Activated CD4-positive, alpha-beta T cell treated with anti-CD3 and anti-CD28 coated beads for 36 hours (primary cell): ENCODE results near the gene UCKL1. TPM values are rescaled to one million over a fixed set of nuclear protein-coding genes. Genes with fewer than 3 reads are reported as not detected.
"Not testable (repeated sequence)": the region's sequence is repeated elsewhere in the genome, so short reads cannot be mapped to it uniquely, and the experiment has no call there.

Experiments used
- ATAC-seq: fragments of 200-7000 bp; cut with Tn5 transposase; one replicate; pipeline ENCODE4 v1.10.0; 2021; ENCODE audit warnings: mild to moderate bottlenecking, moderate library complexity
- CTCF ChIA-PET: fragments of 350-600 bp; sonication (Branson Sonifier 250); formaldehyde crosslinking; loops from one replicate; lab custom pipeline; 2021; ENCODE audit warnings: antibody characterized with exemption; lab: Charles Lee
- POLR2A ChIA-PET: fragments of 350-600 bp; sonication (Branson Sonifier 250); formaldehyde crosslinking; loops from one replicate; lab custom pipeline; 2021; ENCODE audit warnings: antibody characterized with exemption, inconsistent platforms; lab: Charles Lee
- DNase-seq: peaks from one replicate; pipeline ENCODE4 v3.0.0-alpha.2; 2020
- H3K27ac Mint-ChIP-seq: one replicate; pipeline ENCODE4 v1.8.0; 2021; ENCODE audit warnings: mixed read lengths
- H3K27me3 Mint-ChIP-seq: one replicate; pipeline ENCODE4 v1.8.0; 2021; ENCODE audit warnings: mixed read lengths
- H3K36me3 Mint-ChIP-seq: one replicate; pipeline ENCODE4 v1.8.0; 2021; ENCODE audit warnings: low read depth, mixed read lengths
- H3K4me1 Mint-ChIP-seq: one replicate; pipeline ENCODE4 v1.8.0; 2021; ENCODE audit warnings: mixed read lengths
- H3K4me3 Mint-ChIP-seq: one replicate; pipeline ENCODE4 v1.8.0; 2021; ENCODE audit warnings: mild to moderate bottlenecking, moderate library complexity, mixed read lengths
- H3K9me3 Mint-ChIP-seq: one replicate; pipeline ENCODE4 v1.8.0; 2021; ENCODE audit warnings: low read depth, mixed read lengths
- intact Hi-C, 2 experiments: fragments of 100-400 bp; cut with DNase I in 1 of 2; cut with micrococcal nuclease in 1 of 2; formaldehyde crosslinking; loops; one replicate each; pipeline versions ENCODE4 v1.14.2 to v1.15.1; 2022 to 2024; cut with DNase I, micrococcal nuclease
- total RNA-seq, 2 experiments: library from RNA; stranded (reverse); gene quantifications; one replicate each; pipeline ENCODE4 v1.2.3, GENCODE V29; 2021

UCKL1 gene
- total RNA-seq, 2 experiments from 2014 or later: 28.3 to 32.2 TPM

- Mint-ChIP-seq H3K4me3 (no peak overlapping the region), H3K27me3 (no peaks in the 10 kb centered on the region), H3K9me3 (no peaks in the 10 kb centered on the region), H3K4me1 (peaks cover 9% of the 10 kb centered on the region), H3K36me3 (peaks cover 5% of the 10 kb centered on the region), H3K27ac (no peak overlapping the region)
- ATAC-seq: no peak
- POLR2A ChIA-PET: no interaction called here
- intact Hi-C loops: no loop called here
- CTCF ChIA-PET: interaction anchor here (1.0 kb wide), 1 partner anchor 13 kb away, joined by 3 read pairs; the partner anchor contains the start of gene SAMD10
- peak; percentile 3 for DNase-seq
These were observed 10.1 kb upstream of the UCKL1 start for GRCh38 chr20:63966172-63966943.

- CTCF ChIA-PET: interaction anchor here (0.6 kb wide), 1 partner anchor 111 kb away, joined by 3 read pairs; no protein-coding TSS in a partner anchor
- Mint-ChIP-seq H3K27ac (no peak overlapping the region), H3K36me3 (peaks cover 7% of the 10 kb centered on the region), H3K4me1 (peaks cover 9% of the 10 kb centered on the region), H3K4me3 (no peak overlapping the region), H3K27me3 (no peaks in the 10 kb centered on the region), H3K9me3 (no peaks in the 10 kb centered on the region)
- DNase-seq (peak; percentile 4), ATAC-seq (no peak)
- POLR2A ChIA-PET: no interaction called here
- intact Hi-C loops: no loop called here
These were observed 8.2 kb upstream of the UCKL1 start for GRCh38 chr20:63964412-63964811.

- Mint-ChIP-seq H3K27me3 (no peaks in the 10 kb centered on the region), H3K4me3 (no peak overlapping the region), H3K27ac (no peak overlapping the region), H3K9me3 (no peaks in the 10 kb centered on the region), H3K4me1 (peaks cover 8% of the 10 kb centered on the region), H3K36me3 (peaks cover 7% of the 10 kb centered on the region)
- CTCF ChIA-PET: no interaction called here
- ATAC-seq: no peak
- intact Hi-C loops: no loop called here
- POLR2A ChIA-PET: no interaction called here
- no peak for DNase-seq
These were observed 7.6 kb upstream of the UCKL1 start for GRCh38 chr20:63963784-63964301.

GRCh38 chr20:63963348-63963741 is 7.1 kb upstream of the UCKL1 start:
- DNase-seq: no peak
- ChIA-PET CTCF (no interaction called here), POLR2A (no interaction called here)
- no peak for ATAC-seq
- Mint-ChIP-seq H3K9me3 (no peaks in the 10 kb centered on the region), H3K4me1 (peaks cover 5% of the 10 kb centered on the region), H3K4me3 (no peak overlapping the region), H3K36me3 (peaks cover 7% of the 10 kb centered on the region), H3K27ac (no peak overlapping the region), H3K27me3 (no peaks in the 10 kb centered on the region)
- intact Hi-C loops: no loop called here

- ChIA-PET POLR2A (no interaction called here), CTCF (no interaction called here)
- DNase-seq (no peak), ATAC-seq (no peak)
- Mint-ChIP-seq H3K4me1 (peaks cover 9% of the 10 kb centered on the region), H3K4me3 (no peak overlapping the region), H3K27me3 (no peaks in the 10 kb centered on the region), H3K9me3 (no peaks in the 10 kb centered on the region), H3K27ac (no peak overlapping the region), H3K36me3 (peaks cover 7% of the 10 kb centered on the region)
- intact Hi-C loops: no loop called here
These were observed 6.5 kb upstream of the UCKL1 start for GRCh38 chr20:63962426-63963347.

GRCh38 chr20:63961664-63962425 is 5.6 kb upstream of the UCKL1 start:
- H3K4me3 Mint-ChIP-seq: no peak overlapping the region
- no peaks in the 10 kb centered on the region for H3K9me3 Mint-ChIP-seq
- ChIA-PET POLR2A (no interaction called here), CTCF (no interaction called here)
- peaks cover 15% of the 10 kb centered on the region for H3K4me1 Mint-ChIP-seq
- intact Hi-C loops: no loop called here
- no peak overlapping the region for H3K27ac Mint-ChIP-seq
- peaks cover 7% of the 10 kb centered on the region for H3K36me3 Mint-ChIP-seq
- ATAC-seq: no peak
- DNase-seq: no peak
- H3K27me3 Mint-ChIP-seq: no peaks in the 10 kb centered on the region

GRCh38 chr20:63960654-63961621 is 4.7 kb upstream of the UCKL1 start:
- CTCF ChIA-PET: interaction anchor here (0.6 to 1.0 kb wide), 2 partner anchors 13 to 18 kb away, joined by 3 to 4 read pairs; partner anchors contain the start of gene SAMD10
- H3K9me3 Mint-ChIP-seq, H3K4me3 Mint-ChIP-seq, H3K27ac Mint-ChIP-seq, DNase-seq, intact Hi-C loops, ATAC-seq, H3K36me3 Mint-ChIP-seq, POLR2A ChIA-PET, H3K27me3 Mint-ChIP-seq: not testable (repeated sequence)
- peaks cover 17% of the 10 kb centered on the region for H3K4me1 Mint-ChIP-seq

GRCh38 chr20:63959699-63960075 is 3.5 kb upstream of the UCKL1 start:
- no peak for ATAC-seq
- no peak overlapping the region for H3K4me3 Mint-ChIP-seq
- no peak overlapping the region for H3K27ac Mint-ChIP-seq
- ChIA-PET POLR2A (no interaction called here), CTCF (interaction anchor here (1.0 kb wide), 1 partner anchor 20 kb away, joined by 3 read pairs; the partner anchor contains the start of gene SAMD10)
- DNase-seq: no peak
- intact Hi-C loops: loop anchor here (5.0 kb wide), 2 partner anchors 332 to 422 kb away; partner anchors contain the start of genes PTK6 (in 2 of the 2) and GMEB2 (in 1 of the 2)
- peaks cover 22% of the 10 kb centered on the region for H3K4me1 Mint-ChIP-seq
- peaks cover 2% of the 10 kb centered on the region for H3K36me3 Mint-ChIP-seq
- H3K27me3 Mint-ChIP-seq: no peaks in the 10 kb centered on the region
- no peaks in the 10 kb centered on the region for H3K9me3 Mint-ChIP-seq

GRCh38 chr20:63958964-63959698 is 2.9 kb upstream of the UCKL1 start:
- ATAC-seq: no peak
- H3K4me3 Mint-ChIP-seq: no peak overlapping the region
- POLR2A ChIA-PET: interaction anchor here (0.6 kb wide), 1 partner anchor 251 kb away, joined by 3 read pairs; the partner anchor contains the start of genes ARFRP1 and ZGPAT
- H3K27me3 Mint-ChIP-seq: no peaks in the 10 kb centered on the region
- CTCF ChIA-PET: interaction anchor here (0.7 kb wide), 1 partner anchor 421 kb away, joined by 3 read pairs; the partner anchor contains the start of gene PTK6
- intact Hi-C loops: loop anchor here (5.0 kb wide), 2 partner anchors 332 to 422 kb away; partner anchors contain the start of genes PTK6 (in 2 of the 2) and GMEB2 (in 1 of the 2)
- no peaks in the 10 kb centered on the region for H3K9me3 Mint-ChIP-seq
- H3K27ac Mint-ChIP-seq: no peak overlapping the region
- DNase-seq: no peak
- peaks cover 2% of the 10 kb centered on the region for H3K36me3 Mint-ChIP-seq
- H3K4me1 Mint-ChIP-seq: peaks cover 27% of the 10 kb centered on the region
